GM12878 (cell line): ENCODE data around the gene SPRN. TPM values are rescaled to one million over a fixed set of nuclear protein-coding genes. Genes with fewer than 3 reads are reported as not detected.

ENCODE experiments used
- EZH2 ChIP-seq: IDR thresholded peaks from 2 replicates; pipeline ENCODE4 v1.6.1; 2012; ENCODE audit warnings: low read depth, mild to moderate bottlenecking, control low read depth, inconsistent platforms, low read length, borderline replicate concordance; ENCODE audit not compliant: control insufficient read depth
- RBBP5 ChIP-seq: fragments of 200-600 bp; sonication (generic); conservative IDR thresholded peaks from 2 replicates; pipeline ENCODE4 v1.6.1; 2016
- TCF7 ChIP-seq: IDR thresholded peaks from 2 replicates; pipeline ENCODE4 v1.6.1; 2014; ENCODE audit warnings: antibody characterized with exemption, borderline replicate concordance
- polyA plus RNA-seq, 11 experiments: library from polyadenylated mRNA; depleted of rRNA in 4 of 11; unstranded in 6 of 11; stranded (reverse) in 5 of 11; fragments of >200 nt; fragmentation: Nextera tagmentation in 4 of 11; fragmentation: Illumina TruSeq in 1 of 11; extraction: Ambion mirVana in 4 of 11; extraction: Trizol in 1 of 11; gene quantifications; 1 replicate in 1 of 11; 2 replicates in 10 of 11; pipeline versions ENCODE4 v1.2.1 to v1.2.3, GENCODE V29; 2011 to 2016; ENCODE audit warnings: inconsistent platforms in 2 of 11, missing spikeins in 2 of 11, low read depth in 1 of 11
- total RNA-seq, 4 experiments: library from RNA; depleted of rRNA in 3 of 4; stranded (reverse); fragments of >200 nt in 3 of 4; fragmentation: Illumina TruSeq in 1 of 4; extraction: Trizol in 1 of 4; gene quantifications; 2 replicates each; pipeline versions ENCODE4 v1.2.1 to v1.2.3, GENCODE V29; 2013 to 2021
- TF ChIP-seq, protein P1 (sequence below): IDR thresholded peaks from 2 replicates; pipeline ENCODE4 v1.6.1; 2012; ENCODE audit warnings: improper control_type of control experiment, low read depth, low read length; ENCODE audit not compliant: insufficient replicate concordance
- TF ChIP-seq, protein P2 (sequence below): IDR thresholded peaks from 2 replicates; pipeline ENCODE4 v1.6.1; 2012; ENCODE audit warnings: low read length, inconsistent platforms

The SPRN gene
- total and polyA plus RNA-seq, 10 of the 15 experiments (the other 5 are each of a cell fraction or from before 2014, with no cell fraction given): 0.03 to 0.96 (median 0.46) TPM; not detected in 6

- TF ChIP-seq, protein P1, sequence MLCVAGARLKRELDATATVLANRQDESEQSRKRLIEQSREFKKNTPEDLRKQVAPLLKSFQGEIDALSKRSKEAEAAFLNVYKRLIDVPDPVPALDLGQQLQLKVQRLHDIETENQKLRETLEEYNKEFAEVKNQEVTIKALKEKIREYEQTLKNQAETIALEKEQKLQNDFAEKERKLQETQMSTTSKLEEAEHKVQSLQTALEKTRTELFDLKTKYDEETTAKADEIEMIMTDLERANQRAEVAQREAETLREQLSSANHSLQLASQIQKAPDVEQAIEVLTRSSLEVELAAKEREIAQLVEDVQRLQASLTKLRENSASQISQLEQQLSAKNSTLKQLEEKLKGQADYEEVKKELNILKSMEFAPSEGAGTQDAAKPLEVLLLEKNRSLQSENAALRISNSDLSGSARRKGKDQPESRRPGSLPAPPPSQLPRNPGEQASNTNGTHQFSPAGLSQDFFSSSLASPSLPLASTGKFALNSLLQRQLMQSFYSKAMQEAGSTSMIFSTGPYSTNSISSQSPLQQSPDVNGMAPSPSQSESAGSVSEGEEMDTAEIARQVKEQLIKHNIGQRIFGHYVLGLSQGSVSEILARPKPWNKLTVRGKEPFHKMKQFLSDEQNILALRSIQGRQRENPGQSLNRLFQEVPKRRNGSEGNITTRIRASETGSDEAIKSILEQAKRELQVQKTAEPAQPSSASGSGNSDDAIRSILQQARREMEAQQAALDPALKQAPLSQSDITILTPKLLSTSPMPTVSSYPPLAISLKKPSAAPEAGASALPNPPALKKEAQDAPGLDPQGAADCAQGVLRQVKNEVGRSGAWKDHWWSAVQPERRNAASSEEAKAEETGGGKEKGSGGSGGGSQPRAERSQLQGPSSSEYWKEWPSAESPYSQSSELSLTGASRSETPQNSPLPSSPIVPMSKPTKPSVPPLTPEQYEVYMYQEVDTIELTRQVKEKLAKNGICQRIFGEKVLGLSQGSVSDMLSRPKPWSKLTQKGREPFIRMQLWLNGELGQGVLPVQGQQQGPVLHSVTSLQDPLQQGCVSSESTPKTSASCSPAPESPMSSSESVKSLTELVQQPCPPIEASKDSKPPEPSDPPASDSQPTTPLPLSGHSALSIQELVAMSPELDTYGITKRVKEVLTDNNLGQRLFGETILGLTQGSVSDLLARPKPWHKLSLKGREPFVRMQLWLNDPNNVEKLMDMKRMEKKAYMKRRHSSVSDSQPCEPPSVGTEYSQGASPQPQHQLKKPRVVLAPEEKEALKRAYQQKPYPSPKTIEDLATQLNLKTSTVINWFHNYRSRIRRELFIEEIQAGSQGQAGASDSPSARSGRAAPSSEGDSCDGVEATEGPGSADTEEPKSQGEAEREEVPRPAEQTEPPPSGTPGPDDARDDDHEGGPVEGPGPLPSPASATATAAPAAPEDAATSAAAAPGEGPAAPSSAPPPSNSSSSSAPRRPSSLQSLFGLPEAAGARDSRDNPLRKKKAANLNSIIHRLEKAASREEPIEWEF: no peak
- TF ChIP-seq EZH2 (no peak), TCF7 (no peak), RBBP5 (no peak)
- TF ChIP-seq, protein P2, sequence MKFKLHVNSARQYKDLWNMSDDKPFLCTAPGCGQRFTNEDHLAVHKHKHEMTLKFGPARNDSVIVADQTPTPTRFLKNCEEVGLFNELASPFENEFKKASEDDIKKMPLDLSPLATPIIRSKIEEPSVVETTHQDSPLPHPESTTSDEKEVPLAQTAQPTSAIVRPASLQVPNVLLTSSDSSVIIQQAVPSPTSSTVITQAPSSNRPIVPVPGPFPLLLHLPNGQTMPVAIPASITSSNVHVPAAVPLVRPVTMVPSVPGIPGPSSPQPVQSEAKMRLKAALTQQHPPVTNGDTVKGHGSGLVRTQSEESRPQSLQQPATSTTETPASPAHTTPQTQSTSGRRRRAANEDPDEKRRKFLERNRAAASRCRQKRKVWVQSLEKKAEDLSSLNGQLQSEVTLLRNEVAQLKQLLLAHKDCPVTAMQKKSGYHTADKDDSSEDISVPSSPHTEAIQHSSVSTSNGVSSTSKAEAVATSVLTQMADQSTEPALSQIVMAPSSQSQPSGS: no peak
- TF ChIP-seq, all 136 proteins: peak for 0
Observed at GRCh38 chr10:133455196-133455595, 30.8 kb upstream of the SPRN start (continued).
